LoVo (cell line): Measurements from ENCODE around the gene PDZD2.

Source experiments
- DNase-seq: peaks from one replicate; pipeline ENCODE4 v3.0.0-alpha.2; 2016; ENCODE audit warnings: low spot score

Gene PDZD2

DNA sequence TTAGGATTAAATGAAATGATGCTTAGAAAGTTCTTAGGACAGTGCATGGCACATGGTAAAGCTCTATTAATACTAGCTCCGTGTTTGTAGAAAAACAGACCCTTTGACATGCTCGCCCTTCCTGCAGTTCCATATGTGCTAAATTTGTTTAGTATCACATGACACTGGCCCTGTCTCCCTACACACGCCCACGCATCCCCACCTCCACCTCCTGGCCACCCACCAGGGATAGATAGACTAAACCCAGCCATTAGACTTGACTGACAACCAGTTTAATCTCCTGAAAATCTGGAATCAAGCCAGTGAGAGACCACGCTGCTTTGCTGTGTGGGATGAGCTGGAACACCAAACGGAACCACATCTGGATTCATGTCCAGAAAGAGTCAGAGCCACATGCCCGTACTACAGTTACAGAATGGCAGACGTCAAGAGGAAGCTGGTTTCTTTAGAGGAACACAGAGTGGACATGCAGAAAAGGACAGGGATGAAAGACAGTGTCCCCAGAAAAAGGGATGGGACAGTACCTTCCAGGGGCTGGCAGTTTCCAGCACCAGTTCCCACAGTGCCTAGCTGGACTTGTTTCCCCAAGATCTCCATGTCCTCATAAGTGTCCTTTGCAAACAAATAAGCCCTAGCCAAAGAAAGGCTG lies 186.1 kb downstream of the PDZD2 start:
- DNase-seq: no peak

GRCh38 chr5:31825518-31826068 lies 186.7 kb downstream of the PDZD2 start:
- peak; percentile 69 for DNase-seq

DNA sequence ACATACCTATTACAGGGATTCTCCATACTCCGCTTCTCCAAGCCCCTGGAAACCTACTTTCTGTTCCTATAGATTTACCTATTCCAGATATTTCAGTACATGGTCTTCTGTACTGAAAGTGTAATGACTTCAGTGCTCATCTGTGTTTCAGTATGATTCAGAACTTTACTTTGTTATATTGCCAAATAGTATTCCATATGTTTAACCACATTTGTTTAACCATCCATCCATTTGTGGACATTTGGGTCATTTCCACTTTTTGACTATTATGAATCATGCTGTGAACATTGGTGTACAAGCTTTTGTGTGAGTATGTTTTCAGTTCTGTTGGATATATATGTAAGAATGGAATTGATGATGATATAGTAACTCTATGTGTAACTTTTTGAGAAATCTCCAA lies 188.9 kb downstream of the PDZD2 start:
- DNase-seq: no peak

GRCh38 chr5:31832966-31833365 lies 194.0 kb downstream of the PDZD2 start:
- no peak for DNase-seq

DNA sequence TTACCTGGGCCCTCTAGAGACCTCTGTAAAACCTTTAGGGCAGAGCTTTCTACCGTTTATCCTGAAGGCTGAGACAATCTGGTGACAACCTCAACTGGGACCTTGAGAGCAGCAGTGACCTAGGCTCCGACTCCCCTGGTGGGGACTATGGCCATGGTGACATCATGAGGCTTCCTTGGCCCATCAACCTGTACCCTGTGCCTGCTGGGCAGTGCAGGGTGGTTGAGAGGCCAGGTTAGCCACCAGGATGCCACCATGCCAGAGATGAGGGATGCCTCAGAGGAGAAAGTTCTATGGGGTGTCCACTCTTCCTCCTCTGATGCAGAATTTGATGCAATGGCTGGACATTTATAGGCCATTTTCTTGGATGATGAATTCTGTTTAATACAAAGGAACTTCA lies 194.8 kb downstream of the PDZD2 start:
- DNase-seq: no peak

GRCh38 chr5:31844622-31845345 lies 205.9 kb downstream of the PDZD2 start:
- no peak for DNase-seq

- DNase-seq: no peak
Measured at GRCh38 chr5:31845361-31845760, 206.4 kb downstream of the PDZD2 start.

GRCh38 chr5:31846934-31847333 lies 208.0 kb downstream of the PDZD2 start:
- DNase-seq: no peak

DNA sequence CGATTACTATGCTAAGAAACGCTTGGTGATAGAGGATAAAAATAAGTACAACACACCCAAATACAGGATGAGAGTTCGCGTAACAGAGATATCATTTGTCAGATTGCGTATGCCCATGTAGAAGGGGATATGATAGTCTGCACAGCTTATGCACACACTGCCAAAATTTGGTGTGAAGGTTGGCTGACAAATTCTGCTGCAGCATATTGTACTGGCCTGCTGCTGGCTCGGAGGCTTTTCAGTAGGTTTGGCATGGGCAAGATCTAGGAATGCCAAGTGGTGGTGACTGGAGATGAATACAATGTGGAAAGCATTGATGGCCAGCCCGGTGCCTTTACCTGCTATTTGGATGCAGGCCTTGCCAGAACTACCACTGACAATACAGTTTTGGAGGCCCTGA lies 208.4 kb downstream of the PDZD2 start:
- DNase-seq: no peak

- DNase-seq: no peak
Measured at GRCh38 chr5:31850981-31851689, 212.2 kb downstream of the PDZD2 start.

DNA sequence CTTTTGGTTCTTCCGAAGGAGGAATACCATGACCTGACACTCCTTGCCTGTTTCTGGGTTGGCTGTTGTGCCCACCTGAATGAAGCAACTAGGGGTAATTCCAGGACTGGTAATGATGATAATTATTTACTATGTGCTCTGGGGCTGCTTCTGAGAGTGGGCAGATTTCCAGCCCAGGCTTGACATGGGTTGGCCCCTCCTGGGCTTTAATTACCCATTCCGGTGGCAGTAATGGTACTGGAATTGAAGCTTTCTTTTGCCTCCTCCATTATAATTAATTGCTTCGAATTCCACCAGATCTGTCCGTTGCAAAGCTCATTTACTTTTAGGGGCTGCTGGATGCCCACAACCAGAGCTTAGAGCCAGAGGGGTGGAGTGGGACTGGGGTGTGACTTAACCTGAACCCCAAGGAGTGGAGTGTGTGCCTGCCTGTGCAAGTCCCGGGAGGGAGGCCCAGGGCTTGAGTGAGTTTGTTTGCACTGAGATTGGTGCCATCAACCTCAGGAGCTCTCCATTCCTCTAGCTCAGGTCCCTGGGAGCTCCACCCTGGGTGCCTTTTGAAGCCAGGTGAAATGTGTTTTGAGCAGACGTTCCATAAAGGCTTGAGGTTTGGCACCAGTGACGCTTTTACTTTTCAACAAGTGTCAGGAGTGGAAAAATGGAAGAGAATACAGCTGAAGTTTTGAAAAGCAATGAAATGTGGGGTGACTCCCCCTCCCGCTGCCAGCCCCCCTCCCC lies 214.6 kb downstream of the PDZD2 start:
- DNase-seq: no peak

GRCh38 chr5:31854181-31855133 lies 215.5 kb downstream of the PDZD2 start:
- no peak for DNase-seq

- no peak for DNase-seq
Measured at GRCh38 chr5:31855134-31856040, 216.5 kb downstream of the PDZD2 start.

DNA sequence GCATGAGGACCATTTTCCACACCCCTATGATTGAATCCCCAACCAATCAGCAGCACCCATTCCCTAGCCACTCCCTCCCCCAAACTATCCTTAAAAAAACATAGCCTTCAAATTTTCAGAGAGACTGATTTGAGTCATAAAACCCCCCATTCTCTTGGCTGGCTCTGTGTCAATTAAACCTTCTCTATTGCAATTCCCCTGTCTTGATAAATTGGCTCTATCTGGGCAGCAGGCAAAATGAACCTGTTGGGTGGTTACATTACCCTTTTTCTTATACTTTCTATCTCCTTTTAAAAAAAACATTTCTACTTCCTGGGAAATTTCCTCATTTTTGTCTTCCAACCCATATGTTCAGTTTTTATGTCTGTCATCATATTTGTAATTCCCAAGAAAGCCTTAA lies 220.2 kb downstream of the PDZD2 start:
- no peak for DNase-seq

GRCh38 chr5:31860278-31860677 lies 221.3 kb downstream of the PDZD2 start:
- DNase-seq: no peak

DNA sequence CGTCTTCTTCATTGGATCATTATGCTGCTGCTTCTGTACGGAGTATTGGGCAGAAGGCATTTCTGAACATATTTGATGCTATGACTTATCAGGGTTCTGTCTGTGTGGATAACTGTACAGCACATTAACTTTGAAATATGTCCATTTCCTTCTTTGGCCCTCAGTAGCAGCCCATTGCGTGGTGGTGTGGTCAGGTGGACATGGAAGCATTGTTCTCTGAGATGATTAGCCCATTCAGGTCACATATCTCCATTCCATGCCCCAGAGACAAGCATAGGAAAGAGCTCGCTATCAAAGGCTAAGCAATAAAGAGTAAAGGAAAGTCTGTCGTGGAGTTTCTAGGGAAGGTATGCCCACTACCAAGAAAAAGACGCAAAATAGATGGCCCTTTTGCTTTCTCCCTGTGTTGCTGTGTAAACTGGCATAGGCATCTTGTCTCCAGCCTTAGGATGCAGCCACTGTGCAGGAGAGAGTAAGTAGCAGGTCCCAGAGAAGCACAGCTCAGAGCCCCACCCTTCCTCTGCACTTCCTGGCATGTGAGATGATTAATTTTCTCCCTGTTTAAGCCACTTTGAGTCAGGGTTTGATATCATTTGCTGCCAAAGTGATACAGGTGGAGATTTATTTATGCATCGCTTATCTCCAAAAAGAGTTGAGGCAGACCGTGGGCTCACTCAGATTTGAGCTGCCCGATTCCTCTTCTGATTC lies 221.9 kb downstream of the PDZD2 start:
- no peak for DNase-seq

DNA sequence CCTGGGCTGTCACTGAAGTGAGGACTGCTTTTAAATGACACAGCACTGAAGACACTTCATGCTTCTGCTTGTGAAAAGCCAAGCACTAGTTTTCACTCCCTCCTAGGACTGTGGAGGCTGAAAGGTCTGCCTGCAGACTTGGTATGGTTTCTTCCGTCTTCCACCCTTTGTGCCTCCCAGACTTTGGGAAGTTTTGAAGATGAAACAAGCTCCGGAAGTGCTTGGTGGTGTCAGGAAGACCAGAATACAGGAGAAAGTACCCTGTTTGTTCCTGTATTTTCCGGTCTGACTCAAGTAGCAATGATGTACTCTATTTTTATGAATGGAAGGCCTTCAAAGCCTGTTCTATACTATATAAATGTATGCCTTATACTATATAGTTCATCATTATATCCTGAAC lies 222.7 kb downstream of the PDZD2 start:
- no peak for DNase-seq

GRCh38 chr5:31863991-31864411 lies 225.1 kb downstream of the PDZD2 start:
- DNase-seq: no peak

- DNase-seq: no peak
Measured at GRCh38 chr5:31866166-31866565, 227.2 kb downstream of the PDZD2 start.
